ENCODE data around the gene PCTP. TPM values are rescaled to one million over a fixed set of nuclear protein-coding genes. Genes with fewer than 3 reads are reported as not detected.
A peak's percentile ranks its signal among the peaks of the same experiment; 100 is the strongest.

Gene PCTP
- total RNA-seq, result 21.6 and 25.2 TPM in 2 replicates

DNA sequence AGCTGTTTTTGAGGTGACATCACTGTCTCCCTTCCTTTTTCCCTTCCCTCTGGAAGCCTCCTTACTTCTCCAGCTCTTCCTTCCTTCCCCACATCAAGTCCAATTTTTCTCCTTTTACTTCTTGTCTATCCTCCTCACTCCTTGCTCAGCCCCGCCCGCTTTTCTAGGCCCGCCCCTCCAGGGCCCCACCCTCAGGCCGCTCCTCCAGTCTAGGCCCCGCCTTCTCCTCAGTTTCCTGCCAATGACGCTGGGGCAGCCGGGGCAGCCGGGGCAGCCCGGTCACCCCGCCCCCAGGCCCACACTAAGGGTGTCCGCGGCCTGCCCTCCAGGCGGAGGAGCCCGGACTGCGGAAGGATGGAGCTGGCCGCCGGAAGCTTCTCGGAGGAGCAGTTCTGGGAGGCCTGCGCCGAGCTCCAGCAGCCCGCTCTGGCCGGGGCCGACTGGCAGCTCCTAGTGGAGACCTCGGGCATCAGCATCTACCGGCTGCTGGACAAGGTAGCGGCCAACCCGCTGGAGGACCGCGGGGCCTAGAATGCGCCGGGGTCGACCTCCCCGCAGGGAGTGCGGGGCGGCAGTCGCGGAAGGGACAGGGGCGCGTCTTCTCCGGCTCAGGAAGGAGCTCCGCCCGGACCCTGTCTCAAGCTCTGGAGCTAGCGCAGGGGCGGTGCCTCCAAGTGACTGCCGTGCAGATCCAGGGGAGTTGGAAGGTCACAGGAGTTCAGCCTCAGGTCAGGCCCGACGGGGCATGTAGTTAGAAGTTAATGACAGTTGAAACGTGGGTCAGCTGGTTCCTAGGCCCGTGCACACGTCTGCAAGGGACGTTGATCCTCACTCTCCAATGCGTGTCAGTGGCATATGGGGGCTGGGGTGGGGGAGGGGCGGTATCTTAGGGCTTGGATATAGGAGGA, at the start of gene PCTP:
PCTP (plus strand) TSS at position 302 of the 908 bp plus-strand sequence; CDS start at position 355, 53 bp downstream.
- peak; percentile 61 to 90 for DNase-seq (ENCODE audit: low read depth in 2 of 2)

DNA sequence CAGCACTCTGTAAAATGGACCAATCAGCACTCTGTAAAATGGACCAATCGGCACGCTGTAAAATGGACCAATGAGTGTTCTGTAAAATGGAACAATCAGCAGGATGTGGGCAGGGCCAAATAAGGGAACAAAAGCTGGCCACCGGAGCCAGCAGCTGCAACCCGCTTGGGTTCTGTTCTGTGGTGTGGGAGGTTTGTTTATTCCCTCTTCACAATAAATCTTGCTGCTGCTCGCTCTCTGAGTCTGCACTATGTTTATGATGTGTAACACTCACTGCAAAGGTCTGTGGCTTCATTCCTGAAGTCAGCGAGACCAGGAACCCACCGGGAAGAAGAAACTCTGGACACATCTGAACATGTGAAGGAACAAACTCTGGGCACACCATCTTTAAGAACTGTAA, 48.7 kb upstream of the PCTP start:
- DNase-seq (ENCODE audit: low read depth in 2 of 2), result no peak

DNA sequence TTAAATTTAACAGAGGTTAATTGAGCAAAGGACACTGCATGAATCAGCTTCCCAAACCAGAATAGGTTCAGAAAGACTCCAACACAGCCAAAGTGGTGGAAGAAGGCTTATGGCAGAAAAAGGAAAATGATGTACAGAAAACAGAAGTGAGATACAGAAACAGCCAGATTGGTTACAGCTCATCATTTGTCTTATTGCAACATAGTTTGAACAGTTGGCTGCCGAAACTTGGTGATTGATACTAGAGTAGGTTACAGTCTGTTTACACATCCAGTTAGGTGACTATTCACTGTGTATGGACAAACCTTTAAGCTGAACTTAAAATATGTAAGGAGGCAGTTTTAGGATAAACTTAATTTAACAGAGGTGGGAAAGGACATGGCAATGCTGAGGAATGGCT, 46.5 kb upstream of the PCTP start:
- no peak for DNase-seq (ENCODE audit: low read depth in 2 of 2)

- no peak for DNase-seq (ENCODE audit: low read depth in 2 of 2)
Observed at GRCh38 chr17:55705847-55706246, 45.0 kb upstream of the PCTP start.

DNA sequence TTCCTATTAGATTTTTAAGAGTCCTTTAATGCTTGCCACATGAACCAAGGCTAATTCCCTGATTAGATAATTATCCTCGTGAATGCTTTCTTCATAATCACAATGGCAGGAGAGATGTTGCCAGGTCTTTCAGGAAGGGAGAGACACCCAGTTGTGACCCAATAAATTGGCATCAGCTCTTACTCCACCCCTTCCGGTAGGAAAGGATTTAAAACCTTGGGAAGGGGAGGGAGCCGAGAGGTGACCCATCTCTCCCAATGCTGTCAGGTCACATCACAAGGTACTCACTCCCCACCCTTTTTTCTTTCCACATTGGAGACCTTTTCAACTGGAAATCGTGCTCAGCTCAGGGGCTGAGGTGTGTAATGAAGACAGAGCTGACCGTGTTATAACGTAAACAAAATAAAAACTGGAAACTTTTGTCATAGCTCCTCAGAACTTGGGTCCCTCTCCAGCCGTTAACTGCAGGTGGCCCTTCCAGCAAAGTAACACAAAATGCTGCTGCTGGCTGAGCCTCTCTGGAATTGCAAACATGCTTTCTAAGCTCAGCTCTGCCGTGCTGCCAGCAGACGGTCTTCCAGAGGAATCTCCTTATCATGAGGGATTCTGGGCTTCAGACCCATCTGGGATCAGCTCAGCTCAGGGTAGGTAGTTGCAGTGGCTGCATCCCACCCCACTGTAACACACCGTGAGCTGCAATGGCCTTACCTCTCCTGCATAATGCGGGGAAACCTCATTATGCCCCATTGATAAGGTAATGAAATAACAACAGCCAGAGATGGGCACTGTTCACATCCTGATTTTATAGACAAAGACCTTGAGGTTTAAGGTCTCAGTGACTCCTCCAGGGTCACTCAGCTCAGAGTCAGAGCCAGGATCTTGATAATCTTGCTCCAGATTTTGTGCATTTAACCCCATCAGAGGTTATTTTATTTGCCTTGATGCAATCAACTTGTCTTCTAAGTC, 43.8 kb upstream of the PCTP start:
- DNase-seq (ENCODE audit: low read depth in 2 of 2), result no peak

- DNase-seq (ENCODE audit: low read depth in 2 of 2), result no peak
Observed at GRCh38 chr17:55708175-55708974, 42.5 kb upstream of the PCTP start.

- DNase-seq (ENCODE audit: low read depth in 2 of 2), result no peak
Observed at GRCh38 chr17:55709440-55709839, 41.4 kb upstream of the PCTP start.

DNA sequence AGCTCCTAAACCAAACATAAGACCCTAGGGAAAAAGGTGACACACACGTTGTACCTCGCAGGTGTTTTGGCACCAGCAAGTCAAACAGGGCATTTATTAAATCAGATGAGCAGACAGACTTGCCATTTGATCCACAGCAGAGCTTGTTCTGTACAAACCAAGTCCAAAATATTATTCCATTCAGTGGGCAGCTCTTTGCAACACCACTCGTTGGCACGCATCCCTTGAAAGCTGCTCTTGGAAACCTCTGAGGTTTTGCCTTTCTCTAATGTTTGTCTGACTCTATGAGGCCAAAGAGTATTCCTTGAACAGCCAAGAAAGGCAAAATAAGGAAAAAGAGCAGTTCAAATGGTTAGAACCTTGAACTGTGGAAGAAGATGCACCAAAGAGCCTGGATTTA, 40.9 kb upstream of the PCTP start:
- DNase-seq (ENCODE audit: low read depth in 2 of 2), result no peak

GRCh38 chr17:55710410-55710809, 40.4 kb upstream of the PCTP start:
- DNase-seq (ENCODE audit: low read depth in 2 of 2), result peak; percentile 49 to 57

- DNase-seq (ENCODE audit: low read depth in 2 of 2), result peak; percentile 53 to 81
Observed at GRCh38 chr17:55710829-55711496, 39.9 kb upstream of the PCTP start.

- no peak for DNase-seq (ENCODE audit: low read depth in 2 of 2)
Observed at GRCh38 chr17:55717432-55717831, 33.4 kb upstream of the PCTP start.

DNA sequence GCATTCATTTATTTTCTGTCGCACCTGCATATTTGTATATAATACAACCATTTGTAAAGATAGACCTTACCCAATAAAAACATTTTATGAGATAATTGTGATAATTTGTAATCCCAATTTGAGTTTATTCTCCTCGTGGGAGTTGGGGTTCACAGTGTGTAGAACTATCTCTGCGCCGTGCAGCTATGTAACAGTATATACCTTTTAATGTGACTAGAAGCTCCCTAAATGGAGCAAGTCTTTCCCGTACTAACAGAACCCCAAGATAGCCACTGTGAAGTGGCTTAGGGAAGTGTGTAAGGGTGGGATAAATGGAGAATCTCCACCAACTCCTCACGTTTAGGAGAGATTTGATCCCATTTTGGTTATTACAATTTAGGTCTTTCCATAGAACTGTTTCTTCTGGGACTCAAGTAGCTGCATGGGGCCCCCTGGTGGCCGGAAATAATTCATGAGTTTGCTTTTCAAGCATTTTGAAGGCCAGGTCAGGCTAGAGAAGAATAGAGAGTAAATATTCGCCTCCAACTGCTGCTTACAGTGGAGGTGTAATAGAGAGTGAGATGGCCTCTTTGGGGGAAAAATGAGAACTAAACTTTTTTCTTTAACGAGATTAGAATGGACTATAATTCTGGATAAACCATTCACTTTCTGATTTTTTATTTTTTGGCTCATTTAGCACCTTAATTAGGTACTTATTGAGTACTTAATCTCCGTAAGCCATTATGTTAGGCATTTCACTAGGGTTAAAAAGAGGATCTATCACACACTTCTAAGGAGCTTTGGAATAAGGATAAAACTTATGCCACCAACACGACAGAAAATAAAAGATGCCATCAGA, 32.7 kb upstream of the PCTP start:
- DNase-seq (ENCODE audit: low read depth in 2 of 2), result peak; percentile 73 to 85

DNA sequence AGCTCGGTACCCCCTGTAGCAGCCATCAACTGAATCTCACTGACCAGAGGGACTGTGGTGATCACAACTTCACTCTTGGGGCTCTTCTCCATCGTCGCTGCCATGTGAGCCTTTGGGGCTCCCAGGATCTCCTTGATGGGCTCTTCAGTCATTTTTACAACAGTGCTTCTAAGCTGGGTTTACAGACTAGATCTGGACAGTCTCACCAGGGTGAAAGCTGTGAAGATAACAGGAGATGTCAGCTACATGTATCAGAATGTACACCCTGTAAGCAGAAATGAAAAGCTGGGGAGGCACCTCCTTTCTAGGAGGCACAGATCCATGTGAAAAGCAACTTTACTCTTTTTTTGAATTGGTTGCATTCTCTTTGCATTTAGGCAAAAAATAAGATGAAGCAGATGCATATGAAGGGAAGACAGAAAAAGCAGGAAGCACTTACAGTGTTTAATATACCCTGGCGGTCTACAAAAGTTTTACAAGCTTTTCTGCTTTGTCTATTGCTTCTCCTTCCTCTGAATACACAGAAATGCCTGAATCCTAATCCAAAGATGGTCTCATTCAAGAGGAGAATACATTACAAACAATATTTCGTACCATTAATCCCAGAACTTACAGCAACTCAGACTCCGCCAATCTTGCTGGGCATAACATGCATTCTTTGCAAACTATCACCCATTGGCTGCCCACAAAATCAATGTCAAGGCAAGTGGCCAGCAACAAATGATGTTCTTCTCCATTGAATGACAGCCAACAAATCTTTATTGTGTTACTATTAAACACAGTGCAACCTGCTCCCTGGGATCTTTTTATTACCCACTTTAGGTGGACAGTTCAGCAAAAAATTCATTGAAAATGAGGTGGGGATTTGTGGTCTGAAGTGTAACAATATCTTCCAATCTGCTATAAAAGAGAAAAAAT, 29.7 kb upstream of the PCTP start:
- DNase-seq (ENCODE audit: low read depth in 2 of 2), result no peak

DNA sequence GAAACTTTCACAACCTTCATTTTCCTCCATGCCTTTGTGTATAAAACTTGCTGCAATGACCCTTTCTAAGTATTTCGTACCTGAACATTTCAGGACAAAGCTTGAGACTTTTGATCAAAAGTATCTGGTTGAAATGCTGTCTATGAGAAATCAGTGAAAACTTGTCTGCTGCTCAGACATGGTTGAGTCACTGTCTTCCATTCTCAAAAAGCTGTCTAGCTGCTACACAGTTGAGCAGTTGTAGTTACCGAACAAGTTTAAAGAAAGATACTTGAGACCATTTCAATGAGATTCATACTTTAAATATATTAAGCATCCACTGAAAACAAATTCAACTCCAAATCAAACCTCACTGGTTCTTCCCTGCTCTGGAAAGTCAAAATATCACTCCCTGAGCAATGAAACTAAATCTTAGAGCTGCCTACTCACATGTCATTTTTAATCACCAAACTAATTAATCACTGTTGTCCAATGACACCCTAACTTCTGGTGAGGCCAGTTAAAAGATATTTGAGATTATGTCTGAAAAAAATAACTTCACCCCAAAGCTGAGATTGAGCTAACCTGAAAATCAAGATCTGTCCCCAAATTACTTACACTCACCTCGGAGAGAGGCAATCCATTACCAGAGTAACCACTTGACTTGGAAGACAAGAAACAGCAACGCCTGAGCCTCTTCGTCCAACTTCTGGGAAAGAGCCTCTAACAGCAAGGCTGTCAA, 28.7 kb upstream of the PCTP start:
- no peak for DNase-seq (ENCODE audit: low read depth in 2 of 2)

GRCh38 chr17:55722742-55723487, 27.9 kb upstream of the PCTP start, which contains the start of gene TMEM100:
Gene TMEM100, minus strand, starts transcription at chr17:55722864. Its CDS starts 1,794 bp downstream, at chr17:55721070.
- peak; percentile 78 to 91 for DNase-seq (ENCODE audit: low read depth in 2 of 2)

DNA sequence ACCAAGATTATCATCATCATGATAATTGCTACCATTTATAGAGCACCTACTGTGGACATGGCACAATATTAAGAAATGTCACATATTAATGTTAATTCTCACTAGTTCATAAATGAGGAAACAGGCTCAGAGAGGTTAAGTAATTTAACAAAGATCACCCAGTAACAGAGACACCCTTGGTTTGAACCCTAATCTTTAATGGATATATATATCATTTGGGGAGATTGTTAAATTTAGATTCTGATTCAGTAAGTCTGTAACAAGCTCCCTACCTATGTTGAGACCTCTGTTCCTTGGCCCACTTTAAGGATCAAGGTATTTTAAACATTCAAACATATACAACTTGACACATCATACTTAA, 27.4 kb upstream of the PCTP start:
- DNase-seq (ENCODE audit: low read depth in 2 of 2), result no peak

GRCh38 chr17:55726440-55726839, 24.4 kb upstream of the PCTP start:
- peak; percentile 18 to 62 for DNase-seq (ENCODE audit: low read depth in 2 of 2)

All from lung microvascular endothelial cell (primary cell).